SU-DHL-6 (cell line): ENCODE data around the gene TLN1.

Experiments
- H2AFZ ChIP-seq: fragments of 200-600 bp; sonication (generic); 2 replicates; pipeline ENCODE4 v1.6.1; 2014; ENCODE audit warnings: low read depth, mild to moderate bottlenecking, moderate library complexity, mixed read lengths, antibody characterized with exemption, low read length; ENCODE audit not compliant: severe bottlenecking
- H3F3A ChIP-seq: fragments of 200-600 bp; shearing (Covaris generic); 2 replicates; pipeline ENCODE4 v1.6.0; 2016; ENCODE audit warnings: antibody characterized with exemption, mild to moderate bottlenecking; ENCODE audit not compliant: insufficient read depth
- H3K27ac ChIP-seq: fragments of 200-600 bp; sonication (generic); 2 replicates; pipeline ENCODE4 v1.5.1; 2016; ENCODE audit warnings: low read depth, mild to moderate bottlenecking, low read length, moderate library complexity, mixed read lengths
- H3K27me3 ChIP-seq: fragments of 200-600 bp; sonication (generic), shearing (Covaris generic); 2 replicates; pipeline ENCODE4 v1.6.0; 2014; ENCODE audit warnings: mild to moderate bottlenecking, low read length
- H3K36me3 ChIP-seq: fragments of 200-600 bp; sonication (generic); 2 replicates; pipeline ENCODE4 v1.6.1; 2014; ENCODE audit warnings: mild to moderate bottlenecking, low read length, mixed read lengths
- H3K4me2 ChIP-seq: fragments of 300-600, 200-600 bp; shearing (Covaris generic), sonication (generic); 2 replicates; pipeline ENCODE4 v1.6.0; 2014; ENCODE audit warnings: low read length, low read depth, mild to moderate bottlenecking; ENCODE audit not compliant: poor library complexity, severe bottlenecking
- H3K4me3 ChIP-seq: fragments of 200-600 bp; sonication (generic); 2 replicates; pipeline ENCODE4 v1.5.1; 2014; ENCODE audit warnings: antibody characterized with exemption, low read length, mild to moderate bottlenecking, mixed read lengths; ENCODE audit not compliant: insufficient read depth, poor library complexity, severe bottlenecking
- H3K79me2 ChIP-seq: fragments of 200-600 bp; sonication (generic); 2 replicates; pipeline ENCODE4 v1.6.1; 2014; ENCODE audit warnings: mild to moderate bottlenecking, low read length, moderate library complexity; ENCODE audit not compliant: insufficient read depth
- H3K9ac ChIP-seq: fragments of 200-600 bp; sonication (generic); 2 replicates; pipeline ENCODE4 v1.7.0; 2014; ENCODE audit warnings: mild to moderate bottlenecking, low read length
- H3K9me2 ChIP-seq: fragments of 200-600 bp; sonication (generic); replicated peaks from 2 replicates; pipeline ENCODE4 v1.6.1; 2014; ENCODE audit warnings: low read length; ENCODE audit not compliant: insufficient read depth
- H3K9me3 ChIP-seq: fragments of 200-600 bp; sonication (generic); 2 replicates; pipeline ENCODE4 v1.6.1; 2014; ENCODE audit warnings: low read length, mixed read lengths; ENCODE audit not compliant: insufficient read depth
- H4K20me1 ChIP-seq: fragments of 200-600 bp; sonication (generic); 2 replicates; pipeline ENCODE4 v1.6.1; 2014; ENCODE audit warnings: low read depth, mild to moderate bottlenecking, antibody characterized with exemption, low read length, moderate library complexity, mixed read lengths
- EZH2phosphoT487 ChIP-seq: fragments of 200-600 bp; sonication (generic), shearing (Covaris generic); conservative IDR thresholded peaks from 2 replicates; pipeline ENCODE4 v1.6.1; 2018; ENCODE audit warnings: mild to moderate bottlenecking, antibody characterized with exemption, low read length, moderate library complexity, mixed read lengths
- TF ChIP-seq, protein P1 (sequence below): fragments of 200-600 bp; sonication (generic); IDR thresholded peaks from one replicate; pipeline ENCODE4 v1.5.1; 2017; ENCODE audit warnings: antibody characterized with exemption, mild to moderate bottlenecking, low read length, moderate library complexity; ENCODE audit not compliant: insufficient read depth, poor library complexity, severe bottlenecking

Gene TLN1

DNA sequence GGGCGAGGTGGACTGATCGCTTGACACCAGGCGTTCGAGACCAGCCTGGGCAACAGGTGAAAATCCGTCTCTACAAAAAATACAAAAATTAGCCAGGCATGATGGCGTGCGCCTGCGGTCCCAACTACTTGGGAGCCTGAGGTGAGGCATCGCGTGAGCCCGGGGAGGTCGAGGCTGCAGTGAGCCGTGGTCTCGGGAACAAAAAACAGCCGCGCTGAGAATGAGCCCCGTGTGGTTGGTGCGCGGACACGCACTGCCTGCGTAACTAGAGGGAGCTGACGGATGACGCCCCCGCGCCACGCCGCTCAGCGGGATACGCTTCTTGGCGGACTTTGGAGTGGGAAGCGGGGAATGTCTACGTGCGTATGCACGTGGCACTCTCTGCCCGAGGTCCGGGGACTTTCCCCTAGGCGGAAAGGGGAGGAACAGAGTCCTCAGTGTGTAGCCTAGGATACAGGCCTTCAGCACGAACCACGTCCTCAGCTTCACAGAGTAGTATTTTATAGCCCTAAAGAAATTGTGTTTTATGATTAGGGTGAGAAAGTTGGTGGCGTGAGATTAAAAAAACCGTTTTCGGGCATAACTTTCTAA lies 74.4 kb downstream of the TLN1 start, which contains the start of gene RMRP:
Gene RMRP, minus strand, starts transcription at position 474 of the 591 bp plus-strand sequence.
- H3K79me2 ChIP-seq = peaks cover 5% of the 10 kb centered on the region; the same call in 1 of the 2 replicates
- no peaks in the 10 kb centered on the region for H4K20me1 ChIP-seq
- H3K27ac ChIP-seq = peak within 1 kb of the TSS; percentile 83
- H3K4me2 ChIP-seq = peak within 1 kb of the TSS; percentile 67
- peak within 1 kb of the TSS; percentile 63 for H3K4me3 ChIP-seq
- no peaks in the 10 kb centered on the region for H3K9me3 ChIP-seq
- peak within 1 kb of the TSS; percentile 30 for H2AFZ ChIP-seq
- no peaks in the 10 kb centered on the region for H3K36me3 ChIP-seq
- peak within 1 kb of the TSS; percentile 65 for H3K9ac ChIP-seq
- TF ChIP-seq, protein P1, sequence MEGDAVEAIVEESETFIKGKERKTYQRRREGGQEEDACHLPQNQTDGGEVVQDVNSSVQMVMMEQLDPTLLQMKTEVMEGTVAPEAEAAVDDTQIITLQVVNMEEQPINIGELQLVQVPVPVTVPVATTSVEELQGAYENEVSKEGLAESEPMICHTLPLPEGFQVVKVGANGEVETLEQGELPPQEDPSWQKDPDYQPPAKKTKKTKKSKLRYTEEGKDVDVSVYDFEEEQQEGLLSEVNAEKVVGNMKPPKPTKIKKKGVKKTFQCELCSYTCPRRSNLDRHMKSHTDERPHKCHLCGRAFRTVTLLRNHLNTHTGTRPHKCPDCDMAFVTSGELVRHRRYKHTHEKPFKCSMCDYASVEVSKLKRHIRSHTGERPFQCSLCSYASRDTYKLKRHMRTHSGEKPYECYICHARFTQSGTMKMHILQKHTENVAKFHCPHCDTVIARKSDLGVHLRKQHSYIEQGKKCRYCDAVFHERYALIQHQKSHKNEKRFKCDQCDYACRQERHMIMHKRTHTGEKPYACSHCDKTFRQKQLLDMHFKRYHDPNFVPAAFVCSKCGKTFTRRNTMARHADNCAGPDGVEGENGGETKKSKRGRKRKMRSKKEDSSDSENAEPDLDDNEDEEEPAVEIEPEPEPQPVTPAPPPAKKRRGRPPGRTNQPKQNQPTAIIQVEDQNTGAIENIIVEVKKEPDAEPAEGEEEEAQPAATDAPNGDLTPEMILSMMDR = no peak
- no peaks in the 10 kb centered on the region for H3K9me2 ChIP-seq
- peaks cover 39% of the 10 kb centered on the region for H3F3A ChIP-seq
- no peaks in the 10 kb centered on the region for H3K27me3 ChIP-seq

DNA sequence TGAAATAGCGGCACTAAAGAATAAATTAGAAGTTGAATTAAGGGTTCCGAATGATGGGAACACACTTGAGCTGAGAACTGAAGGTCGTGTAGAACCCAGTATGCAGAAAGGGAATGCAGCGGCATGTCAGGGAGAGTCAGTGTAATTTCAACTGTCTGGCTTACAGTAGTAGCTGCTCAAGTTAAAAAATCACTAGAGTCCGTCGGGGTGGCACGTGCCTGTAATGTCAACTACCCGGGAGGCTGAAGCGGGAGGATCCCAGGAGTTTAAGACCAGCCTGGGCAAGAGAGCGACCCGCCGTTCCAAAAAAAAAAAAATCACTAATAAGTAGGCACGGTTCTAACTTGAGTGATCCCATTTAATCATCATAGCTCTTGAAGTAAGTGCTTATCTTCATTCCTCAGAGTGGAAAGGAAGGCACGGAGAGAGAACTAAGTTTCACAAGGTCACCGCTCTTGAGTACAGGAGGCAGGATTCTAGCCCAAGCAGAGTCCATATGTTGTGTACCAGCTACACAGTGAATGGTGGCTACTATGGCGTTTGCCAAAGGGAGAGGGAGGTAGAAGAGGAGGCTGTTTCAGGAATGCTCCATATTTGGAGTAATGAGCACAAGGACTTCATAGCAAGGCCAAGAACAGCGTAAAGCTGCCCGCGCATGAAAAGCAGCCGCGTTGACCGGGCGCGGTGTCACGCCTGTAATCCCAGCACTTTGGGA lies 75.0 kb downstream of the TLN1 start:
- no peaks in the 10 kb centered on the region for H4K20me1 ChIP-seq

DNA sequence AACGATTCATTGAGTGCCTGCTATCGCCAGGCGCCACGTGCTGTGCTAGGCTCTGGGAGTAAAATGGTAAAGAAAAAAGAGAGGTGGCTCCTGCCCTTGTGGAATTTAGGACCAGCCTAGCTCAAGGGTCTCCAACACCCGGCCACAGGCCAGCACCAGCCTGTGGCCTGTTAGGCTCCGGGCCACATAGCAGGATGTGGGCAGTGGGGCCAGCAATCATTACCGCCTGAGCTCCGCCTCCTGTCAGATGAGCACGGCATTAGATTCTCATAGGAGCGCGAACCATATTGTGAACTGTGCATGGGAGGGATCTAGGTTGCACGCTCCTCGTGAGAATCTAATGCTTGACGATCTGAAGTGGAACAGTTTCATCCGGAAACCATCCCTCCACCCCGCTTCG lies 75.6 kb downstream of the TLN1 start:
- Histone ChIP-seq H4K20me1 (no peaks in the 10 kb centered on the region), H3F3A (peaks cover 37% of the 10 kb centered on the region), H3K9me3 (no peaks in the 10 kb centered on the region), H3K27me3 (no peaks in the 10 kb centered on the region), H3K4me2 (no peak overlapping the region), H3K27ac (no peak overlapping the region), H3K4me3 (no peak overlapping the region), H3K9me2 (no peaks in the 10 kb centered on the region), H3K36me3 (no peaks in the 10 kb centered on the region), H3K9ac (no peak overlapping the region), H3K79me2 (peaks cover 5% of the 10 kb centered on the region; the same call in 1 of the 2 replicates), H2AFZ (no peak overlapping the region)
- no peak for TF ChIP-seq EZH2phosphoT487
- TF ChIP-seq, protein P1 = no peak

More for the DNA sequence above, 75.0 kb downstream of the TLN1 start:
- no peaks in the 10 kb centered on the region for H3K9me2 ChIP-seq
- TF ChIP-seq, protein P1 = no peak
- TF ChIP-seq EZH2phosphoT487 = no peak
- H3K4me3 ChIP-seq = peak overlapping the region; percentile 9
- H3K9ac ChIP-seq = peak overlapping the region; percentile 65; the same call in 1 of the 2 replicates
- H3K27ac ChIP-seq = no peak overlapping the region
- no peaks in the 10 kb centered on the region for H3K36me3 ChIP-seq
- H3K9me3 ChIP-seq = no peaks in the 10 kb centered on the region
- H3F3A ChIP-seq = peaks cover 33% of the 10 kb centered on the region
- no peaks in the 10 kb centered on the region for H3K27me3 ChIP-seq
- H3K4me2 ChIP-seq = peak overlapping the region; percentile 67
- H2AFZ ChIP-seq = no peak overlapping the region
- H3K79me2 ChIP-seq = peaks cover 5% of the 10 kb centered on the region; the same call in 1 of the 2 replicates
